Measurements from ENCODE around the gene ZBTB42.

- TF ChIP-seq POLR2AphosphoS5 (IDR thresholded peaks at IDR 0.05; ENCODE audit: borderline replicate concordance, low read depth, low read length) (no peak), EZH2 (IDR thresholded peaks at IDR 0.05) (no peak)
Observed at GRCh38 chr14:104775073-104775489, 25.8 kb upstream of the ZBTB42 start.

Data from SK-N-MC (cell line).